GM23248 (cell line): ENCODE measurements around the gene TARBP1. TPM values are rescaled to one million over a fixed set of nuclear protein-coding genes. Genes with fewer than 3 reads are reported as not detected.

Source experiments
- DNase-seq: peaks from one replicate; pipeline ENCODE4 v3.0.0-alpha.2; 2015
- H2AFZ ChIP-seq: fragments of 200-600 bp; sonication (generic); 2 replicates; pipeline ENCODE4 v1.6.1; 2016; ENCODE audit warnings: antibody characterized with exemption
- H3F3A ChIP-seq: fragments of 200-600 bp; sonication (generic); 2 replicates; pipeline ENCODE4 v1.6.1; 2016; ENCODE audit warnings: mild to moderate bottlenecking, antibody characterized with exemption, mixed run types; ENCODE audit not compliant: insufficient read depth
- H3K27ac ChIP-seq: fragments of 200-600 bp; sonication (generic); 2 replicates; pipeline ENCODE4 v1.5.1; 2016; ENCODE audit warnings: mild to moderate bottlenecking
- H3K27me3 ChIP-seq: fragments of 200-600 bp; sonication (generic); replicated peaks from 2 replicates; pipeline ENCODE4 v1.6.1; 2016; ENCODE audit warnings: mild to moderate bottlenecking; ENCODE audit not compliant: insufficient read depth
- H3K36me3 ChIP-seq: fragments of 200-600 bp; sonication (generic); 2 replicates; pipeline ENCODE4 v1.6.1; 2016; ENCODE audit warnings: low read depth, mild to moderate bottlenecking
- H3K4me1 ChIP-seq: fragments of 200-600 bp; sonication (generic); 2 replicates; pipeline ENCODE4 v1.6.1; 2016; ENCODE audit warnings: mild to moderate bottlenecking; ENCODE audit not compliant: insufficient read depth
- H3K4me2 ChIP-seq: fragments of 200-600 bp; sonication (generic); one replicate; pipeline ENCODE4 v1.6.1; 2016; ENCODE audit warnings: mild to moderate bottlenecking; ENCODE audit not compliant: unreplicated experiment
- H3K4me3 ChIP-seq: fragments of 200-600 bp; sonication (generic); 2 replicates; pipeline ENCODE4 v1.5.1; 2016; ENCODE audit warnings: mild to moderate bottlenecking
- H3K79me2 ChIP-seq: fragments of 200-600 bp; sonication (generic); 2 replicates; pipeline ENCODE4 v1.6.1; 2016; ENCODE audit warnings: mild to moderate bottlenecking; ENCODE audit not compliant: insufficient read depth
- H3K9ac ChIP-seq: fragments of 200-600 bp; sonication (generic); 2 replicates; pipeline ENCODE4 v1.6.1; 2016; ENCODE audit warnings: mild to moderate bottlenecking
- H3K9me2 ChIP-seq: fragments of 200-600 bp; sonication (generic); 2 replicates; pipeline ENCODE4 v1.6.1; 2016; ENCODE audit warnings: mixed run types, mild to moderate bottlenecking, moderate library complexity; ENCODE audit not compliant: insufficient read depth
- H3K9me3 ChIP-seq: fragments of 200-600 bp; sonication (generic); one replicate; pipeline ENCODE4 v1.6.1; 2017; ENCODE audit warnings: low read depth
- H4K20me1 ChIP-seq: fragments of 200-600 bp; sonication (generic); 2 replicates; pipeline ENCODE4 v1.6.0; 2016; ENCODE audit not compliant: insufficient read depth
- EZH2 ChIP-seq: fragments of 200-600 bp; sonication (generic); IDR thresholded peaks from 2 replicates; pipeline ENCODE4 v1.6.1; 2018; ENCODE audit warnings: antibody characterized with exemption, mild to moderate bottlenecking; ENCODE audit not compliant: insufficient read depth, poor library complexity, severe bottlenecking
- EZH2phosphoT487 ChIP-seq: fragments of 200-600 bp; sonication (generic); IDR thresholded peaks from 2 replicates; pipeline ENCODE4 v1.6.1; 2018; ENCODE audit warnings: antibody characterized with exemption, moderate library complexity, mild to moderate bottlenecking, low read depth; ENCODE audit not compliant: insufficient read depth
- WGBS, 2 experiments: methylation state at CpG; one replicate each; pipeline ENCODE4 v1.1.6; 2015 to 2017; ENCODE audit warnings: low lambda C conversion rate in 2 of 2, low coverage in 1 of 2; ENCODE audit errors: missing lambda C conversion rate in 2 of 2; 5-methylcytosine and 5-hydroxymethylcytosine counted together
- in situ Hi-C: fragments of 300-500 bp; cut with MboI; formaldehyde crosslinking; loops from 2 replicates; pipeline ENCODE4 v1.15.0; 2020
- polyA plus RNA-seq: library from polyadenylated mRNA; unstranded; fragments of >200 nt; fragmentation: Nextera tagmentation; extraction: Ambion mirVana; gene quantifications from 2 replicates; pipeline ENCODE4 v1.2.1, GENCODE V29; 2016
- total RNA-seq: library from RNA; depleted of rRNA; stranded (reverse); fragments of >200 nt; shearing (Covaris generic); gene quantifications from 2 replicates; pipeline ENCODE4 v1.2.3, GENCODE V29; 2014

The TARBP1 gene
- total and polyA plus RNA-seq, 2 experiments from 2014 or later, result 5.2 to 11.9 TPM

- TF ChIP-seq EZH2phosphoT487, result no peak
- no peak for TF ChIP-seq EZH2
- Histone ChIP-seq H3K79me2 (no peaks in the 10 kb centered on the region), H3K27me3 (no peaks in the 10 kb centered on the region), H3K4me2 (no peak overlapping the region), H3K9ac (no peak overlapping the region), H3K4me3 (no peak overlapping the region), H3K9me2 (no peaks in the 10 kb centered on the region), H3K27ac (no peak overlapping the region), H4K20me1 (no peaks in the 10 kb centered on the region), H3K9me3 (no peaks in the 10 kb centered on the region), H3F3A (no peaks in the 10 kb centered on the region), H3K36me3 (peaks cover 21% of the 10 kb centered on the region; the same call in 1 of the 2 replicates), H2AFZ (no peak overlapping the region), H3K4me1 (no peaks in the 10 kb centered on the region)
- DNase-seq, result no peak
- in situ Hi-C loops, result no loop called here
- 96 to 97% methylated on average over 3 of the region's 3 CpGs for WGBS, 2 experiments
Observed at GRCh38 chr1:234440348-234440747, 38.6 kb downstream of the TARBP1 start.

- Histone ChIP-seq H3K9ac (no peak overlapping the region), H2AFZ (no peak overlapping the region), H3K27ac (no peak overlapping the region), H3F3A (peaks cover 4% of the 10 kb centered on the region; the same call in 1 of the 2 replicates), H3K9me3 (no peaks in the 10 kb centered on the region), H3K4me2 (no peak overlapping the region), H3K4me1 (peaks cover 5% of the 10 kb centered on the region; the same call in 1 of the 2 replicates), H3K9me2 (no peaks in the 10 kb centered on the region), H3K36me3 (peaks cover 21% of the 10 kb centered on the region; the same call in 1 of the 2 replicates), H4K20me1 (no peaks in the 10 kb centered on the region), H3K27me3 (no peaks in the 10 kb centered on the region), H3K4me3 (no peak overlapping the region), H3K79me2 (no peaks in the 10 kb centered on the region)
- in situ Hi-C loops, result no loop called here
- TF ChIP-seq EZH2phosphoT487 (no peak), EZH2 (no peak)
- DNase-seq, result no peak
- 95% methylated on average over 4 of the region's 4 CpGs for WGBS, 2 experiments
Observed at GRCh38 chr1:234438579-234438978, 40.4 kb downstream of the TARBP1 start.

- 67% methylated on average over 6 of the region's 6 CpGs for WGBS, 2 experiments
- no peaks in the 10 kb centered on the region for H3K27me3 ChIP-seq
- no peak overlapping the region for H3K4me3 ChIP-seq
- H3K9me2 ChIP-seq, result no peaks in the 10 kb centered on the region
- H3K79me2 ChIP-seq, result no peaks in the 10 kb centered on the region
- H3K9ac ChIP-seq, result no peak overlapping the region
- in situ Hi-C loops, result no loop called here
- peaks cover 7% of the 10 kb centered on the region; the same call in 1 of the 2 replicates for H3F3A ChIP-seq
- H3K27ac ChIP-seq, result no peak overlapping the region
- H2AFZ ChIP-seq, result no peak overlapping the region
- no peaks in the 10 kb centered on the region for H4K20me1 ChIP-seq
- no peak for TF ChIP-seq EZH2phosphoT487
- no peak for TF ChIP-seq EZH2
- peak; percentile 36 for DNase-seq
- H3K4me1 ChIP-seq, result peaks cover 9% of the 10 kb centered on the region; the same call in 1 of the 2 replicates
- H3K9me3 ChIP-seq, result no peaks in the 10 kb centered on the region
- H3K4me2 ChIP-seq, result no peak overlapping the region
- H3K36me3 ChIP-seq, result peaks cover 21% of the 10 kb centered on the region; the same call in 1 of the 2 replicates
Observed at GRCh38 chr1:234437423-234438171, 41.4 kb downstream of the TARBP1 start.

- WGBS, 2 experiments, result 68 to 69% methylated on average over 8 of the region's 8 CpGs
- no peaks in the 10 kb centered on the region for H3K27me3 ChIP-seq
- TF ChIP-seq EZH2 (no peak), EZH2phosphoT487 (no peak)
- no peak overlapping the region for H3K9ac ChIP-seq
- H3K36me3 ChIP-seq, result peaks cover 15% of the 10 kb centered on the region; the same call in 1 of the 2 replicates
- in situ Hi-C loops, result no loop called here
- no peaks in the 10 kb centered on the region for H4K20me1 ChIP-seq
- no peaks in the 10 kb centered on the region for H3K9me3 ChIP-seq
- H3K9me2 ChIP-seq, result no peaks in the 10 kb centered on the region
- H3K4me3 ChIP-seq, result no peak overlapping the region
- no peak overlapping the region for H3K4me2 ChIP-seq
- peaks cover 7% of the 10 kb centered on the region; the same call in 1 of the 2 replicates for H3F3A ChIP-seq
- H3K27ac ChIP-seq, result no peak overlapping the region
- DNase-seq, result no peak
- H3K79me2 ChIP-seq, result no peaks in the 10 kb centered on the region
- H3K4me1 ChIP-seq, result peaks cover 9% of the 10 kb centered on the region; the same call in 1 of the 2 replicates
- H2AFZ ChIP-seq, result no peak overlapping the region
Observed at GRCh38 chr1:234435620-234436019, 43.4 kb downstream of the TARBP1 start.
